ENCODE measurements around the gene LMF1.

- TF ChIP-seq EZH2 (IDR thresholded peaks at IDR 0.05; ENCODE audit: borderline replicate concordance, low read length): no peak
- TF ChIP-seq CTCF (conservative IDR thresholded peaks at IDR 0.05 in 1 of 2, IDR thresholded peaks at IDR 0.05 in 1 of 2; ENCODE audit: extremely low read depth in 1 of 2, insufficient read depth in 1 of 2, low read depth in 1 of 2, low read length in 2 of 2): no peak
Observed at GRCh38 chr16:913817-914439, 56.9 kb downstream of the LMF1 start.

All from mammary epithelial cell (primary cell).